Liver (tissue), 4 donors: ENCODE measurements around the gene ALKBH5. TPM values are rescaled to one million over a fixed set of nuclear protein-coding genes. Genes with fewer than 3 reads are reported as not detected.

Experiments used
- polyA plus RNA-seq, 2 donors: library from polyadenylated mRNA; stranded (reverse) in 1 of 2; unstranded in 1 of 2; fragments of 200-250 nt in 1 of 2; fragments of >200 nt in 1 of 2; fragmentation: Nextera tagmentation in 1 of 2; extraction: Ambion mirVana in 1 of 2; gene quantifications; one replicate each; pipeline versions ENCODE4 v1.2.1 to v1.2.3, GENCODE V29; 2013 to 2015
- total RNA-seq, 2 donors: library from RNA; depleted of rRNA; stranded (reverse); fragments of >200 nt; gene quantifications; one replicate each; pipeline ENCODE4 v1.2.3, GENCODE V29; 2014
- donor health status: healthy.
- donor health status: healthy.
- donor health status: healthy.

ALKBH5 gene
- total and polyA plus RNA-seq, 4 donors, result 30.5 to 67.8 (median 46.3) TPM

Other genes with a start within 250 kb of the ALKBH5 start
- gene TOM1L2, start 211.4 kb upstream of the ALKBH5 start, total RNA-seq, result 10 to 100 TPM in 1 of 2 donors, 1 to 10 TPM in 1; 5.0 to 24.0 TPM
- 10 to 100 TPM in 1 of 2 donors, 1 to 10 TPM in 1; 8.4 to 10.3 TPM for gene TOM1L2, start 211.4 kb upstream of the ALKBH5 start, polyA plus RNA-seq
- 1 to 10 TPM in 1 of 2 donors, under 1 TPM in 1; 0.61 to 1.5 TPM for gene DRC3, start 211.0 kb upstream of the ALKBH5 start, total RNA-seq
- gene DRC3, start 211.0 kb upstream of the ALKBH5 start, polyA plus RNA-seq, result 1 to 10 TPM in 1 of 2 donors, under 1 TPM in 1; 0.72 to 1.5 TPM
- gene ATPAF2, start 144.7 kb upstream of the ALKBH5 start, total RNA-seq, result 10 to 100 TPM; 12.9 to 14.4 TPM
- gene ATPAF2, start 144.7 kb upstream of the ALKBH5 start, polyA plus RNA-seq, result 10 to 100 TPM; 19.1 to 20.1 TPM
- gene GID4, start 144.4 kb upstream of the ALKBH5 start, total RNA-seq, result 1 to 10 TPM; 4.4 to 4.9 TPM
- gene GID4, start 144.4 kb upstream of the ALKBH5 start, polyA plus RNA-seq, result 1 to 10 TPM; 1.7 to 3.0 TPM
- 10 to 100 TPM; 10.9 to 24.9 TPM for gene DRG2, start 95.9 kb upstream of the ALKBH5 start, total RNA-seq
- 10 to 100 TPM; 17.0 to 20.2 TPM for gene DRG2, start 95.9 kb upstream of the ALKBH5 start, polyA plus RNA-seq
- gene MYO15A, start 75.1 kb upstream of the ALKBH5 start, total RNA-seq, result 1 to 10 TPM in 1 of 2 donors, under 1 TPM in 1; 0.84 to 2.9 TPM
- 1 to 10 TPM in 1 of 2 donors, under 1 TPM in 1; 0.15 to 1.1 TPM for gene MYO15A, start 75.1 kb upstream of the ALKBH5 start, polyA plus RNA-seq
- gene LLGL1, start 41.8 kb downstream of the ALKBH5 start, total RNA-seq, result 10 to 100 TPM in 1 of 2 donors, 1 to 10 TPM in 1; 3.4 to 12.0 TPM
- 1 to 10 TPM in 1 of 2 donors, under 1 TPM in 1; 0.39 to 2.2 TPM for gene LLGL1, start 41.8 kb downstream of the ALKBH5 start, polyA plus RNA-seq
- 10 to 100 TPM; 73.4 to 90.9 TPM for gene FLII, start 74.9 kb downstream of the ALKBH5 start, total RNA-seq
- 10 to 100 TPM; 49.3 to 79.3 TPM for gene FLII, start 74.9 kb downstream of the ALKBH5 start, polyA plus RNA-seq
- 10 to 100 TPM in 1 of 2 donors, 1 to 10 TPM in 1; 7.4 to 11.1 TPM for gene MIEF2, start 76.8 kb downstream of the ALKBH5 start, total RNA-seq
- gene MIEF2, start 76.8 kb downstream of the ALKBH5 start, polyA plus RNA-seq, result 1 to 10 TPM; 4.1 to 5.8 TPM
- gene TOP3A, start 131.2 kb downstream of the ALKBH5 start, total RNA-seq, result 10 to 100 TPM; 18.3 to 37.5 TPM
- gene TOP3A, start 131.2 kb downstream of the ALKBH5 start, polyA plus RNA-seq, result 10 to 100 TPM in 1 of 2 donors, 1 to 10 TPM in 1; 6.6 to 10.2 TPM
- gene SMCR8, start 131.5 kb downstream of the ALKBH5 start, total RNA-seq, result 1 to 10 TPM; 9.0 to 9.7 TPM
- gene SMCR8, start 131.5 kb downstream of the ALKBH5 start, polyA plus RNA-seq, result 1 to 10 TPM in 1 of 2 donors, under 1 TPM in 1; 0.76 to 3.2 TPM
- gene SHMT1, start 179.7 kb downstream of the ALKBH5 start, total RNA-seq, result 100 to 1,000 TPM in 1 of 2 donors, 10 to 100 TPM in 1; 39.6 to 307 TPM
- 100 to 1,000 TPM; 343 to 360 TPM for gene SHMT1, start 179.7 kb downstream of the ALKBH5 start, polyA plus RNA-seq
- gene EVPLL, start 193.9 kb downstream of the ALKBH5 start, total RNA-seq, result 1 to 10 TPM in 1 of 2 donors, not detected in 1; 1.0 TPM
- gene EVPLL, start 193.9 kb downstream of the ALKBH5 start, polyA plus RNA-seq, result 1 to 10 TPM in 1 of 2 donors, under 1 TPM in 1; 0.44 to 1.0 TPM